SHP77 (cell line): ENCODE measurements around the gene ATXN7L1.
"Not testable (repeated sequence)": the region's sequence is repeated elsewhere in the genome, so short reads cannot be mapped to it uniquely, and the experiment has no call there.

ENCODE experiments used
- DNase-seq, 2 experiments: peaks; one replicate each; lab custom pipeline; 2025; lab: John Stamatoyannopoulos, UW

Gene ATXN7L1

DNA sequence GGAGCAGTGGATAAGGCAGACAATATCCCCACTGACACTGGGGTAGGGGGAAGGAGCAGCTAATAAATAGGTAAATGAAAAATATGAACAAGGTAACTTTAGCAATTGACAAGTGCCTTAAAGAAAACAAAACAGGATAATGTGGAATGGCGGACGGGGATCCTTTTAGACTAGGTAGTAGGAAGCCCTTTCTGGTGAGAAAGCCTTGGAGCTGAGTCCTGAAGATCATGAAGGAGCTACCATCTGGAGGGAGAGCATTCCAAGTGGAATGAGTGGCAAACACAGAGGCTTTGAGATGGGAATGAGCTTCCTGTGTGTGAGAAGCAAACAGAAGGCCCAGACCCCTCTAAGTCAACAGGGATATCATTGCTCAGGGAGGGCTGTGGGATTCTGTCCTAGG, 16.0 kb upstream of the ATXN7L1 start:
- DNase-seq: no peak

DNA sequence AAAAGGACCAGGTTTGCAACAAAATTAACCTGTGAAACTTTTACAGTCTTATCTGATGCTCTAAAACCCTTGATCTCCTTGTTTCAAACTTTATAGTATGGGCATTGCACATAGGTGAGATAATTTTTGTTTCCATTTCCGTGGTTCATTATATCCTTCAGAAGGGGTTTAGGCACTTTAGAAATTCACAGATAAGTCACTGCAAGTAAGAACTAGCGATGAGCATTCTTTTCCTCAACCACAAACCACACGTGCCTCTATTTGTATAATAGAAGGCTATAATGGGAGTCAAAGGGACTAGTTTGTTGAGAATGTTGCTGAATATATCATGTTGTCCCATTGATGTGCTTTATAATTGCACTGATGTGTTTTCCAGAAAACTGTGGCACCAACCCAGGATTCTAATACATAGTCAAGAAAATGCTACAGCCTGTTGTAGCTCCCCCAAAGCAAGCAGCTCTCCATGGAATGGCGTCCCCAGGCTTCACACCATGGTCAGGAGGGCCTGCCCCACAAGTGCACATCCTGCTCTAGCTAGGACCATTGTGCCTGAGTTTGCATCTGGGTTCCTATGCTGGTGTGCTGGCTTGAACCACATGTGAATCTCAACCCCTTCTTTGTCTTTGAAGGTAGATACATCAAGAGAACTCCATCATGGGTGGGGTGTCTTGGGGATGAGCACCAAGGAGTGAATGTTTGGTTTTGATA, 14.0 kb upstream of the ATXN7L1 start:
- DNase-seq: no peak

DNA sequence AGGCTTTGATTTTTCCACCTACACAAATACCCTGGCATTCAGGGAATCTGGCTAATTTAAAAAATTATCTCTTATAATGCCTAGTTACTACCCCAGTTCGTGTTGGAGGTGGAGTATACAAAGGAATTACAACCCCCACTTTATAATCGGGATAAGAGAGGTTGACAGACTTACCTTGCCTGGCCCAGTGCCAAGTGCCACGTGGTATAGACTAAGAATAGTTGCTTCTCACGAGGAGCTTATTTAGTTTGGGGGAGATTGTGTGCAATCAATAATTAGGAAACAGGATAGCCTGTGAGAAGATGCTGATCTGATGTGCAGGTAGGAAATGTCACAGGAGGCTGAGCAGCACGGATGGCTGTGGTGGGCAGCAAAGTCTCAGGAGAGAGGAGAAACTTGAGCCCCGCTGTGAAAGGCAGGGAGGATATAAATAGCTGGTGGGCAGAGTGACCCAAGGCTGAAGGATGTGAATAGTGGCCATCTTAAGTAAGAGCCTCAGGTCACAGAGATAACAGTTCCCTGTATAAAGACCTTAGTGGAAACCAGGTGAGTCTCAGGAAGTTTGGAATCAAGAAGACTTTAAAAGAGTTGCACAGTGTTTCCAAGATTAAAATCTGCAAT, 11.3 kb upstream of the ATXN7L1 start:
- DNase-seq: no peak

DNA sequence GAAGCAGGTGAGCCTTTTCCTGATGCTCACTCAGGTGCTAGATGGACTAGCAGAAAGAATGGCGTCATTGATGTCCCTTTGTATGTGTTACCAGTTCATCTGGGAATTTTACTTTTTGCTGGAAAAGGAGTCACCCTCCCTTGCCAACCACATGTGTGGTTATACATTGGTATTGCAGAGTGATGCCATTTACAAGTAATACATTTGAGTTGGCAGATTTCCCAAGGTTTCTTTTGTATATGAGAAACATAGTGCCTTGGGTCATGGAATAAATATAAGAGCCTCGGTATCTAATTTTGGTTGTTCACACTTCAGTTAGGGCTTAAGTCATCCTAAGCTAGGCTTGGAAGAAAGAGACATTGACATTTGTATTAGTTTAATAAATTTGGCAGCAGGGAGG, 10.4 kb upstream of the ATXN7L1 start:
- no peak for DNase-seq

DNA sequence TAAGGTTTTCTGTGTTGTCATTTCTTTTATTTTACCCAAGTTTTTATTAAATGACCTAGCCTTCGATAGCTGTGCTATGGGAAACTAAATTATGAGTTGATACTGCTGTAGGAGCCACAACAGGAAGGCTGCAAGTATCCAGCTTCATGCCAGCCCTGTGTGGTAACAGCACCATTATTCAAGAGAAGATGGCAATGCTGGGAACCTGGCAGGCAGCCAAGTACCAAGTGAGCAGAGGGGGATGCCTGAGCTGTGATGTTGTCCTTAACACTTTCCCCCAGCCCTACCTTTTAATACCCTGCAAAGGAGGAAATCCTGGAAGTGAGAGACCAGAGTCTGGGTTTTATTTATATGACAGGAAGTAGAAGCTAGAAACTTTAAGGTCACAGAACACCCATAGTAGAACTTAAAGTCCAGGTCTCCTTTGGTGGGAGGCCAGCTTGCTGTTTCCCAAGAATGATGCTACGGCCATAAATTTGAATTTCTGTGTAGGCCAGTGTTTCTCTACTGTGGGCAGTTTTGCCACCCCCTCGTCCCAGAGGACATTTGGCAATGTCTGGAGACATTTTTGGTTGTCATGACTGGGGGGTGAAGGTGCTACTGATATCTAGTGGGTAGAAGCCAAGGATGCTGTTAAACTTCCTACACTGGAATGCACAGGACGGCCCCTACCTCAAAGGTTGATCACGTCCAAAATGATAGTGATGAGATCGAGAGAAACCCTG, 9.2 kb upstream of the ATXN7L1 start:
- DNase-seq: peak in 1 of 2 experiments; percentile 17

DNA sequence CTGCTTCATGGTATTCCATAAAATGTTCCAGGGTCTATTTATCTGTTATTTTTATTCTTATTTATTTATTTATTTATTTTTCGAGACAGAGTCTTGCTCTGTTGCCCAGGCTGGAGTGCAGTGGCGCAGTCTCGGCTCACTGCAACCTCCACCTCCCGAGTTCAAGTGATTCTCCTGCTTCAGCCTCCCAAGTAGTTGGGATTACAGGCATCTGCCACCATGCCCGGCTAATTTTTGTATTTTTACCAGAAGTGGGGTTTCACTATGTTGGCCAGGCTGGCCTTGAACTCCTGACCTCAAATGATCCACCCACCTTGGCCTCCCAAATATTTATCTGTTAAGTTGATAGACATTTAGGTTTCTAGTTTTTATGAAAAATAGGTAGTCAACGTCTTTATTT, 6.8 kb upstream of the ATXN7L1 start:
- DNase-seq: not testable (repeated sequence)

DNA sequence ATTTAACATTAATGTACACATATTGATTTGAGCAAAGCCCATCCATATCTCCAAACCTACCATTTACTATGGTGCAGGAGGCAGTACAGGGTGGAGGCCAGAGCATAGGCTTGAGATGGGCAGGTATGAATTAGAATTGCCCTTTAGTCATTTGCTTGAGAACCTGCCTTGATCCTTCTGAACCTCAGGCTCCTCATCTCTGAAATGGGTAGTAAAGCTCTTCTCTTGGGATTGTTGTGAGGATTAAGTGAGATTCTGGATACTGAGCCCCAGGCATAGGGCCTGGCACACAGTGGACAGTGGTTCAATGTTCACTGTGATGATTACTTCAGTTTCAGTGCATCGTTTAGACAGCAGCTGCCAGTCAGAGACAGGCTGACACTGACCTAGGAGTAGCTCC, 5.0 kb upstream of the ATXN7L1 start:
- DNase-seq: no peak

DNA sequence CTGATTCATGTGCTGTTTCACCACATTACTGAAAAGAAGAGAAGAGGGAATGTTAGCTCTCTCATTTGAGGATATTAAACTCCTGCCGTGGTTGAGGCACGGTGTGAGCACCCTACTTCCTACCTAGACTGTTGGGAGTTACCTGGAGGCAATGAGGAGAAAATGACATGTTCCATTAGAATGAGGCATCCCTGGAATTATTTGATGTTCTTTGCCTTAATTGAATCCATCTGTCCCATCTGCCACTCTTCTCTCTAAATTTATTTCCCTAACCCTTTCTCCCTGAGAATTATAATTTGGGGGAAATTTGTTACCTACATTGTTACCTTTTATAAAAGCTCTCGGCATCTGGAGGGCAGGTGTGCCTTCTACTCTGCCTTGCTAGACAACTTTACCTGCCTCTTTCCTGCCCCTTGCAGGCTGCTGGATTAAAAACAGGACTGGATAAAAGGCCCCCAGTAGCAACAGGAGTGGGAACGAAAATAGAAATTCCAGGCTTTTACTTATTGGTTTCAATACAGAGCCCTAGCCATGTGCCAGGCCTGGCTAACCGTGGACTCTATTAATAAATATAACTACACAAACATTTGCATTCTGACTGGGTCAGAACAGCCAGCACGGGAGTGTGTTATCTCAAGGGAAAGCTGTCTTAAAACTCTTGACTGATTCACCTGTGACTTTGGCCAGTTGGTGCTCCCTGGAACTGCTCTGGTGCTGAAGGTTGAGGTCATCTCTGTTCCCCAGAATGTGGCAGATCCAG, 4.4 kb upstream of the ATXN7L1 start:
- DNase-seq: no peak

DNA sequence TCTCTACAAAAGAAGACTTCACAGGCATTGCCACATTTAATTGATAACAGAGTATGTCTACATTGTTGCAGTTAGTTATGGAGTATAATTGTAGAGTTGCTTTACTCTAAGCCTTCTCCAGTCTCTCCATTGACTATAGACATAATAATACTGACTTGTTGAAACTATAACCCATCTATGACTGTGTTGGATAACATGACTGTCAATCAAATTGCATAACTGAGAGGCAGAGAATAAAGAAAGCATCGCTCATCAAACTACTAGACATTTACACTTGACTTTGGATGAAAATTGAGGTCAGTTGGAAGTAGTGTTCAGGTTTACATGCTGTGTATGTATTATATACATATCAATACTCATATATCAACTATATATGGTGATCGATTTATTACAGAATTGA, 3.4 kb upstream of the ATXN7L1 start:
- no peak for DNase-seq

DNA sequence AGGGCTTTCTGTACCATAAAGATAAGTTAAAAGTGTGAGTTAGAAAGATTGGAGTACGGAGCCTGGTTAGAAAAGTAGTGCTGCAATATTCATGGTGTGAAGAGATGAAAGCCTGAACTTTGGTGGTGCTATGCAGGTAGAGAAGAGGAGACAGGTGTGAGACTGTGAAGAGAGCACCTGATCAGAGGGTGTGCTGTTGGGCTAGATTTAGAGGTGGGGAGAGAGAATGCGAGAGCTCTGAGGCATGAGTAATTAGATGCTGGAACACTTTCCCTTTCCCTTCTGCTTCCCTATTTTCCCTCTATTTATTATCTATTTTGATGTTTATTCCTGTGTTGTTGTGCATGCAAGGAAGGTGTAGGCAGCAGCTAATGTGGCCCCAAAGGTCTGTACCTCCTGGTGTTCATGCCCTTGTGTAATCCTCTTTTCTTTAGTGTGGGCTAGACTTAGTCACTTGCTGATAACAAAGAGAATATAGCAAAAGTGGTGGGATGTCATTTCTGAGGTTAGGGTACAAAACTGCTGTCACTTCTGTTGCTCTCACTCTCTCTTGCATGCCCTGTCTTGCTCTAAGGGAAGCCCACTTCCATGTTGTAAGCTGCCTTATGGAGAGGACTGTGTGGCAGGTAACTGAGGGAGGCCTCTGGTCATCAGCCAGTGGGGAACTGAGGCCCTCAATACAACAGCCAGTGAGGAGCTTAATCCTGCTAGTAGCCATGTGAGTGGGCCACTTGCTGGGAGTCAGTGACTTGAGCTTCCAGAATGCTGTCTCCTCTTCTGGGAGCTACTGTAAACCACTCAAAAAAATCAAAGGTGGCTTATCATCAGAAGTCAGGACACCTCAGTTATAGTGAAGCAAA, 2.6 kb upstream of the ATXN7L1 start:
- DNase-seq: no peak

DNA sequence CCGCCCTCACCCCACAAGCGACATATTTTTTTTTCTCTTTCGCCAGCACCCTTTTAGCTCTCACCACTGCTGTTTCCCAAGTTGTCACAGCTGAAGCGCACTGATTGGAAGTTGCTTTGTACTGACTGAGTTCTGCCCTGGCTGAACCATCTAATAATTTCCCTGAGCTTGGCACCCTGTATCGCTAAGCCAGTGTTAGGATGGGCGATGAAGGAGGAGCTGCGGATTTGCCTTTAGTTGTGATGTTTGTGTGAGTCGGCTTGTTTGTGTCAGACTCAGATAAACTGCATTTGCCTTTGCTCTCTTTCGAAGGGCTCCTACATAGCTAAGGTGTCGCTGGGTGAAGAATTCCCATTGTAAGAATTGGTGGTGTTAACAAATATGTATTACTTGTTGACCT, 1.3 kb upstream of the ATXN7L1 start:
- no peak for DNase-seq

DNA sequence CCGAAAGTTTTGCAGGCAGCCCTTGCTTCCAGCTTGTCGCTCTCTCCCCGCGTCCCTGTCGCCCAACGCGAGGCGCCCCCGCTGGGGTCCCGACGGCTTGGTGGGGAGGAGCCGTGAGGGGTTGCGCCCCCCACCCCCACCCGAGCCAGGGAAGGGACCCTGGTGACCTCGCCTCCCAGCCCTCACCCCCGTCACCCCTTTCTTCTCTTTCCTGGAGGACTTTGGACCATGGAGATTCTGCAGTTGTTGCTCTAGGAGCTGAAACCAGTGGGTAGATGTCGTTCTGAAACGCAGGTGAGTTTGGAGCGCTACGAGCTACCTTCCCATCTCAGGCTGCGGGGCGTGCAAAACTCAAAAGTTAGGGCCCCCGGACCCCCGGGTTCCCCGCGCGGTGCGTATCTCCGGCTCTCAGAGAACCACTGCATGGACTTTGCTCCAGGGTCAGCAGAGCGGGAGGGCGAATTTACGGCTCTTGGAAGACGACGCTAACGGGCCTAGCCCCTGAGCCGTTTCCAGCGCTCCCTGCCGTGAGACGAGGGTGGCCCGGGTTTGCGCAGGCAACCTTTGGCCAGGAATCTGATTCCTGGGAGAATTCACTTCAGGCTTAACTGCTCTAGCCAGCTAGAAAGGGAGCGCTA, 684 bp upstream of the ATXN7L1 start:
- DNase-seq: no peak

DNA sequence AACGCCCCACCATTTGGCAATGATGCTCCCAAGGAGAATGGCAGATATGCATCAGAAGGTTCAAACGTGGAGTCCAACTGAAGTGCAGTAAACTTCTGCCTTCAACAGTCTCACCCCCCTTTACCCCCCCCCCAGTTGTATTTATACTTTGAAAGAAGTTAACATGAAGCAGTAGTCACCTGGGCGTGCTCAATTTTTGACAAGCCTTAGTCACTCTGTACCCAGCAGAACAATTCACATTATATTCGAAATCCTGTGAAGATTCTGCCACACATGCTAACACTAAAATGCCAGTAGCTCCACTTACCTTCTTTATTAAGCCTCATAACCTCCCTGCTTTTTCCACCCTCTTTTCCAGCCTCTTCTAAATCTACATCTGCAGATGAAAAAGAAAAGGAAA, 894 bp downstream of the ATXN7L1 start:
- DNase-seq: no peak

DNA sequence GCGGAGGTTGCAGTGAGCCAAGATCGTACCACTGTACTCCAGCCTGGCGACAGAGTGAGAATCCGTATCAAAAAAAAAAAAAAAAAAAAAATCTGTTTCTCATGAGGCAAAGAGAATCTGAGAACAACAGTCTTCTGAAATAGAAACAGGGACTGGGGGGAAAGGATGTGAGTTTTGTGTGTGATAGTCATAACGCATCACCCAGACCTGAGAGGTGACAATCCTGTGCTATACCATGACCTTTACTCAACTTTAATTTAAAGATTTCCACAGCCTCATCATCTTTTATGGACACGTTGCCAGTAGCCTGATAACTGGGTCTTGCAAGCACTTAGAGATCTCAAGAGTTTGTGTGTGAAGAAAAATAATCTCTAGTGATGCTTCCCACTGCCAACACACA, 2.3 kb downstream of the ATXN7L1 start:
- DNase-seq: no peak

DNA sequence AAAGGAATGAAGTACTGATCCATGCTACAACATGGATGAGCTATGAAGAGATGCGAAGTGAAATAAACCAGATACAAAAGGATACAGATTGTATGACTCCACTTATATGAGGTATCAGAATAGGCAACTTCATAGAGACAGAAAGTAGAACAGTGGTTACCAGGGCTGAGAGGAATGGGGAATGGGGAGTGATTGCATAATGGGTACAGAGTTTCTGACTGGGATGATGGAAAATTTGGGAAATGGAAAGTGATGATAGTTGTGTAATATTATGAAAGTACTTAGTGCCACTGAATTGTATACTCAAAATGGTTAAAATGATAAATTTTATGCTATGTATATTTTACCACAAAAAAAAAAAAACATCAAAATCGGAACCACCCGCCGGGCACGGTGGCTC, 3.9 kb downstream of the ATXN7L1 start:
- no peak for DNase-seq

DNA sequence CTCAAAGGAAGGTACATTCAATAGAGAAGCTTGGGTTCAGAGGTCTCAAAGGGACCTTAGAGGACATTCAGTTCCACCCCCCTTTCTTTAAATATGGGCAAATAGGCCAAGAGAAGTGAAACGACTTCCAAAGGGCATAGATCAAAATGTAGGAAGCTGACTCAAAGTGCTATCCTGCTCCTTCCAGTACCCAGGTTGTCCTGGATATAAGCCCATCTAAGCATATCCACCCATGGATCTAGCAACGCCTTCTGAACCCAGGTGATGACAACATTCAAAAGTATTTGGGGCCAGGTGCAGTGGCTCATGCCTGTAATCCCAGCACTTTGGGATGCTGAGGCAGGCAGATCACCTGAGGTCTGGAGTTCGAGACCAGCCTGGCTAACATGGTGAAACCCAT, 5.3 kb downstream of the ATXN7L1 start:
- no peak for DNase-seq

DNA sequence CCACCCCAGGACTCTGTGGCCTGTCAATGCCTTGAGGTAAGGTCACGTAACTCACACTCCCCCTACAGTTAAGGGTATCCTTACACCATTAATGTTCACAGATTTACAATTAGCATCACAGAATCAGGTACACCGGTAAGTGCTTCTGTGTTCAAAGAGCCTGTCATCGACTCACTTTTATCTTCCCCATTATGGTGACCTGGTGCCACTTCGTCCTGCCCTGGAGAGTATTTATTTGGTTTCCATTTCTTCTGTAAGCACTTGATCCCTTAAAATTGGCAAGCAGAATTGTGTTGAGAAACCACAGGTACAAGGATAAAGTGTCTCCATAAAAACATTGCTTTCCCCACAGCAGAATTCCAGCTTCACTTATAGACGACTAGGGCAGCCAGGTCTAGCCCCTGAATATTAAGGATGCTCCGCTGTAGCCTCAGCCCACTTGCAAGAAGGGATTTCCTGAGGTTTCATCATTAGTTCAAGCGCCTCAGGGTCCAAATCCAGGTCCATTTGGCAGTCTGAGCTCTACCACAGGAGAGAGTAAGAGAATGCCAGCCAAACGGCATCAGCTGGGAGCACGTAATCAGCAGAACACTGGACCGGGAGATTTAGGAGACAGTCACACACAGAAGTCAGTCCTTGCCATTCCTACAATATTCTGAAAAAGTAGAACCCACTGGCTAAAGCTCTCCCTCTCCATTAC, 10.1 kb downstream of the ATXN7L1 start:
- DNase-seq: no peak

DNA sequence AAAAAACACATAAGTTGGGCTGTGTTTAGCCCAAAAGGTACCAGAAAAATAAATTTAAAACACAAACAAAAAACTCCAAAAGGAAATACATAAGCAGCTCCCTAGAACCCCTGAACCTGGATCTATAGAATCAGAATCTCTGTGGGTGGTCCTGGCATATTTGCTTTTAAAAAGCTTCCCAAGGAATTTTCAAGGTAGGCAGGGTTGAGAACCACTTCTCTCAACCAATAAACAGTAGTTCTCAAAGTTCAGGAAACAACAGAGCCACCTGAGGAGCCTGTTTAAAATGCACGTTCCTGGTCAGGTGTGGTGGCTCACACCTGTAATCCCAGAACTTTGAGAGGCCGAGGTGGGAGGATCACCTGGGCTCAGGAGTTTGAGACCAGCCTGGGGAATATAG, 12.5 kb downstream of the ATXN7L1 start:
- DNase-seq: no peak

DNA sequence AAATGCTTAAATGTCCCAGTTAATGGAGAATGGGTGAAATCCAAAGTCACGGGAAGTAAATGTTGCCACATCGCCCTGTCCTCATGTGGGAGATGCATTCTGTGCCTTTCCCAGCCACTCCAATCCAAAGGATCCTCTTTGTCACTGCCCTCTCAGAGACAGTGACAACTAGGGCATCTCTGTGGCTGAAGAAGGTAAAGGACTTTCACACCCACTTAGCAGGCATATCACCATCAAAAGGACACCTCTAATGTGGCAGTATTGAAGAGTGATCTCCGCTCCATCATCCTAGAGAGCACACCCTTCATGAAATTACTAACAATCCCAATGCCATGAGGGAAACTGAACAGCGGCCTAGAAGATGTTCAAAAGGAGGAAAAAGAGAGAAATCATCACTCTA, 13.6 kb downstream of the ATXN7L1 start:
- no peak for DNase-seq

DNA sequence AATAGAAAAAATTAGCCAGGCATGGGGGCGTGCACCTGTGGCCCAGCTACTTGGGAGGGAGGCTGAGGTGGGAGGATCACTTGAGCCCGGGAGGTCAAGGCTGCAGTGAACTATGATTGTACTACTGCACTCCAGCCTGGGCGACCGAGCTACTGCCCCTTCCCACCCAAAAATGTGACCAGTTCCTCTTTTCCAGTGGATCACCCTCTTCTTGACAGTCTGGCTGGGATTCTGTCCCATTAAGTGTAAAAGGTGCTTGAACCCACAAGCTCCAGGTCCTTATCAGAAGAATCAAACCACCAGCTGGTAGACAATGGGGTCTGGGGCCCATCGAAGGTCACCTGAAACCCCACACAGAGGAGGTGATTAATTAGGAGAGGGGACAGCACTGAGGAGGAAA, 14.1 kb downstream of the ATXN7L1 start:
- DNase-seq: no peak

DNA sequence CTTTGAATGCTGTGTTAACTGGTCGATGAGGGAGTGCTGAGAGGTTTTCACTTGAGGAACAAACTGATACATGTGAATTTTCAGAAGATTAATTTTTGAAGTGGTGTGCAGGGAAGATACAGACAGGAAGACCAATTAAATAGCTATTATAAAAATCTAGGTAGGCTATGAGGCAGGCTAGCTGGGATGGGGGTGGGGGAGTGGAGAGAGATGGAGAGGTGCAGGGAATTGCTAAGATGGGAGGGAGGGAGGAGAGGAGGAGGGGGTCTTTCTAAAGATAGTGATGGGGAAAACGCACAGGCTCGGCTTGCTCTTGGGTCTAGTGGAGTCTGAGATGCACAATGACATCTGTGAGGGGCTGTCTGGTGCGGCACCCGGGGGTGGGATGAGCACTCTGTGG, 15.2 kb downstream of the ATXN7L1 start:
- no peak for DNase-seq
